Suprapubic skin (tissue), 4 donors: ENCODE measurements around the gene SNX22. TPM values are rescaled to one million over a fixed set of nuclear protein-coding genes. Genes with fewer than 3 reads are reported as not detected.
"Not testable (repeated sequence)": the region's sequence is repeated elsewhere in the genome, so short reads cannot be mapped to it uniquely, and the experiment has no call there.

Experiments used
- DNase-seq, 2 donors: peaks; one replicate each; pipeline ENCODE4 v3.0.0-alpha.2; 2019; ENCODE audit warnings: low spot score in 2 of 2
- H3K27ac ChIP-seq: fragments of 200-600 bp; sonication (generic); one replicate; pipeline ENCODE4 v1.5.1; 2019
- H3K27me3 ChIP-seq: fragments of 200-600 bp; sonication (generic); one replicate; pipeline ENCODE4 v1.5.1; 2019
- H3K36me3 ChIP-seq: fragments of 200-600 bp; sonication (generic); one replicate; pipeline ENCODE4 v1.5.1; 2019
- H3K4me1 ChIP-seq: fragments of 200-600 bp; sonication (generic); one replicate; pipeline ENCODE4 v1.5.1; 2019
- H3K4me3 ChIP-seq: fragments of 200-600 bp; sonication (generic); one replicate; pipeline ENCODE4 v1.5.1; 2019; ENCODE audit warnings: mild to moderate bottlenecking
- H3K9me3 ChIP-seq: fragments of 200-600 bp; sonication (generic); one replicate; pipeline ENCODE4 v1.5.1; 2019
- EP300 ChIP-seq: sonication (generic); formaldehyde crosslinking; IDR thresholded peaks from one replicate; pipeline ENCODE4 v1.6.1; 2017; ENCODE audit warnings: antibody characterized with exemption
- POLR2A ChIP-seq, 2 donors: fragments of 450-650 bp; IDR thresholded peaks; one replicate each; pipeline ENCODE4 v1.6.1; 2017; ENCODE audit warnings: antibody characterized with exemption in 2 of 2, mild to moderate bottlenecking in 2 of 2, moderate library complexity in 2 of 2
- POLR2AphosphoS5 ChIP-seq, 3 donors: sonication (generic); formaldehyde crosslinking; IDR thresholded peaks; one replicate each; pipeline ENCODE4 v1.6.1; 2017; ENCODE audit warnings: antibody characterized with exemption in 3 of 3
- WGBS: methylation state at CpG from one replicate; pipeline ENCODE4 v1.1.5; 2018; 5-methylcytosine and 5-hydroxymethylcytosine counted together
- total RNA-seq, 4 donors: library from RNA; depleted of rRNA; stranded (reverse); fragments of >200 nt; gene quantifications; one replicate each; pipeline ENCODE4 v1.1.0, GENCODE V29; 2016
- TF ChIP-seq, protein P1 (sequence below), 2 donors: fragments of 200-600 bp in 1 of 2; fragments of 450-650 bp in 1 of 2; sonication (generic) in 1 of 2; IDR thresholded peaks; one replicate each; pipeline ENCODE4 v1.5.1; 2016 to 2019; ENCODE audit warnings: antibody characterized with exemption in 2 of 2, mild to moderate bottlenecking in 1 of 2, moderate library complexity in 1 of 2

The SNX22 gene
- total RNA-seq, 4 donors from 2014 or later, result 0.19 to 0.80 (median 0.64) TPM; not detected in 1

DNA sequence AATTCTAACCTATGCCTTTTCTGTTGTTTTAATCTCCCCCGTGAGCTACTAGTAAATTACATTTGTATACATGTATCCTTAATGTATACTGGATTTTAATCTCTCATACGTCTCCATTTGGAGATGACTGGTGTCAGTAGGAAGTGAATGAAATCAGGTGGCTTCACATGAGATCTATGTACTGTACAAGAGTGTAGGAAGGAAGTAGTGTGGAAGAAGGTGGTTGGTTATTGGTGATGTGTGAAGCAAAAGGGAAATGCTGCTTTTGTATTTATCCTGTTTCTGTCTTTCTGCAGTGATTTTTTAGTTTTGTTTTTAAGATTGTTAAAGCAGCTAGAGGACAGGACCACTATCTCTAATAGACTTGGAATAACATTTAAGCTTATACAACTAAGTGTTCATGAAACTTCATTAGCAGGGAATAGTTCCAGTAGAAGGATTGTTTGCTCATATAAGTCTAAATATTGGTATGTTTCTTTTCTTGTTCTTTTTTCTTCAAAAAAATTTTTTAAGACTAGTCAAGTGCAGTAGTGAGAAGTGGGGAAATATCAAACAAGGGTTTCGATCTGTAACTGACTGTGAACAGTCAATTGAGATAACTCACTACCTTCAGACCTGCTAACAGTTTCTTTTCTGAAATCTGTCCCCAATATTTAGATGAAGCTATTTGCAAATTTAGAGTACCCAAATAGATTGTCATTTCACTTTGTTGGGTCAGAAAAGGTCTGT lies 40.4 kb upstream of the SNX22 start:
- TF ChIP-seq POLR2AphosphoS5 (IDR thresholded peaks at IDR 0.05) (no peak), POLR2A (IDR thresholded peaks at IDR 0.05) (no peak), EP300 (no peak)
- TF ChIP-seq, protein P1, sequence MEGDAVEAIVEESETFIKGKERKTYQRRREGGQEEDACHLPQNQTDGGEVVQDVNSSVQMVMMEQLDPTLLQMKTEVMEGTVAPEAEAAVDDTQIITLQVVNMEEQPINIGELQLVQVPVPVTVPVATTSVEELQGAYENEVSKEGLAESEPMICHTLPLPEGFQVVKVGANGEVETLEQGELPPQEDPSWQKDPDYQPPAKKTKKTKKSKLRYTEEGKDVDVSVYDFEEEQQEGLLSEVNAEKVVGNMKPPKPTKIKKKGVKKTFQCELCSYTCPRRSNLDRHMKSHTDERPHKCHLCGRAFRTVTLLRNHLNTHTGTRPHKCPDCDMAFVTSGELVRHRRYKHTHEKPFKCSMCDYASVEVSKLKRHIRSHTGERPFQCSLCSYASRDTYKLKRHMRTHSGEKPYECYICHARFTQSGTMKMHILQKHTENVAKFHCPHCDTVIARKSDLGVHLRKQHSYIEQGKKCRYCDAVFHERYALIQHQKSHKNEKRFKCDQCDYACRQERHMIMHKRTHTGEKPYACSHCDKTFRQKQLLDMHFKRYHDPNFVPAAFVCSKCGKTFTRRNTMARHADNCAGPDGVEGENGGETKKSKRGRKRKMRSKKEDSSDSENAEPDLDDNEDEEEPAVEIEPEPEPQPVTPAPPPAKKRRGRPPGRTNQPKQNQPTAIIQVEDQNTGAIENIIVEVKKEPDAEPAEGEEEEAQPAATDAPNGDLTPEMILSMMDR (IDR thresholded peaks at IDR 0.05), result no peak
- DNase-seq, result no peak
- WGBS, result 81% methylated on average over 3 of the region's 3 CpGs
- Histone ChIP-seq H3K27me3 (no peaks in the 10 kb centered on the region), H3K4me3 (no peak overlapping the region), H3K36me3 (peaks cover 32% of the 10 kb centered on the region), H3K9me3 (no peaks in the 10 kb centered on the region), H3K27ac (no peak overlapping the region), H3K4me1 (peaks cover 25% of the 10 kb centered on the region)

- no peaks in the 10 kb centered on the region for H3K9me3 ChIP-seq
- no peak overlapping the region for H3K4me3 ChIP-seq
- TF ChIP-seq, protein P1 (IDR thresholded peaks at IDR 0.05), result no peak
- no peak for TF ChIP-seq POLR2A (IDR thresholded peaks at IDR 0.05)
- TF ChIP-seq POLR2AphosphoS5 (IDR thresholded peaks at IDR 0.05), result no peak
- no peak for TF ChIP-seq EP300
- 59% methylated on average over 3 of the region's 3 CpGs for WGBS
- peaks cover 38% of the 10 kb centered on the region for H3K36me3 ChIP-seq
- no peak for DNase-seq
- H3K4me1 ChIP-seq, result peaks cover 19% of the 10 kb centered on the region
- H3K27me3 ChIP-seq, result no peaks in the 10 kb centered on the region
- no peak overlapping the region for H3K27ac ChIP-seq
Observed at GRCh38 chr15:64111679-64112050, 39.9 kb upstream of the SNX22 start.

DNA sequence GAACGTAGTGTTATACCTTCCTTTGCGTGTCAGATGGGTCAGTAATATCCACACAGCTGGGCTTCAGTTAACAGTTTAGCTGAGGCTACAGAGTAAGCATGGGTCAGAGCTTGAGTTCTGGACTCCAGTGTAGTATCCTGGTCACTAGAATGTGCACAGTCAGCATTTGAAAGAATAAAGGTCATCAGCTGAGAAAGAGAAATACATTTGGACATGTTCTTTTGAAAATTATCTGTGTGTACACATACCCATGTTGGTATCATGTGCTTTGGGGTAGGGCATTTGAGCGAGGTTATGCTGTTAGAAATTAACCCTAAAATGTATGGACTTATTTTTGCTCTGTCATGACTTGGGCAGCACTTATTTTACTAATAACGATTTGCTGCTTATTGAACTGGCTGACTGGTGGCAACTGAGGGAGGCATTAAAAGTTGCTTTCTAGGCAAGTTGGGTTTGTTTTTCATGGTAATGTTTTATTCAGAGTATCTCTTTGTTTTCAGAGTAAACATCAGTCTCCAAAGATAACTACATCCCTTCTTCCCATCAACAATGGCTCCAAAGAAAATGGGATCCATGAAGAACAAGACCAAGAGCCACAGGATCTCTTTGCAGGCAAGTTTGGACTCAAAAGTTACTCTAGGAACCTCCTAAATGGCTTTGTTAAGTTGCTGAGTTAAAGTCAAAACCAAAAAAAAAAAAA lies 39.3 kb upstream of the SNX22 start:
- no peak overlapping the region for H3K27ac ChIP-seq
- H3K9me3 ChIP-seq, result no peaks in the 10 kb centered on the region
- H3K36me3 ChIP-seq, result peaks cover 43% of the 10 kb centered on the region
- DNase-seq, result no peak
- TF ChIP-seq, protein P1 (IDR thresholded peaks at IDR 0.05), result no peak
- no peak for TF ChIP-seq POLR2AphosphoS5 (IDR thresholded peaks at IDR 0.05)
- TF ChIP-seq POLR2A (IDR thresholded peaks at IDR 0.05), result no peak
- no peak for TF ChIP-seq EP300
- H3K4me3 ChIP-seq, result no peak overlapping the region
- H3K4me1 ChIP-seq, result peaks cover 14% of the 10 kb centered on the region
- WGBS, result 71% methylated on average over 4 of the region's 4 CpGs
- no peaks in the 10 kb centered on the region for H3K27me3 ChIP-seq

DNA sequence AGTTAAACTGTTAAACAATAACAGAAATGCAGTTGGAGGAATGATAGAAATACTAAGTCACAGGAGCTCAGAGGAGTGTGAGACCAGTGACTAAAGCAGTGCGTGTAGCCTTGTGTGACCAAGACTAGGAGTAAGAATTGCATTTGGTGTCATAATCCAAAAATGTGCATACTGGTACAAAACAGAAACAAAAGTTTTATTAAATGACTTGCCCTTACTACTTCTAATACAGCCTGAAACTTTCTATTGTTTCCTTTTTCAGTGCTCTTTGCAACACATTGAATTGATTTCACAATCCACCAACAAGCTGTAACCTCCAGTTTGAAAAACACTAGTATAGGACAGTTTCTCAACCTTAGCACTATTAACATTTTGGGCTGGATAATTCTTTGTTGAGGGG lies 38.6 kb upstream of the SNX22 start:
- 83% methylated on average over 1 of the region's 1 CpG for WGBS
- Histone ChIP-seq H3K27ac (no peak overlapping the region), H3K27me3 (no peaks in the 10 kb centered on the region), H3K36me3 (peaks cover 50% of the 10 kb centered on the region), H3K4me3 (no peak overlapping the region), H3K4me1 (peaks cover 8% of the 10 kb centered on the region), H3K9me3 (no peaks in the 10 kb centered on the region)
- no peak for TF ChIP-seq POLR2A (IDR thresholded peaks at IDR 0.05)
- TF ChIP-seq, protein P1 (IDR thresholded peaks at IDR 0.05), result no peak
- no peak for TF ChIP-seq POLR2AphosphoS5 (IDR thresholded peaks at IDR 0.05)
- TF ChIP-seq EP300, result no peak
- no peak for DNase-seq

DNA sequence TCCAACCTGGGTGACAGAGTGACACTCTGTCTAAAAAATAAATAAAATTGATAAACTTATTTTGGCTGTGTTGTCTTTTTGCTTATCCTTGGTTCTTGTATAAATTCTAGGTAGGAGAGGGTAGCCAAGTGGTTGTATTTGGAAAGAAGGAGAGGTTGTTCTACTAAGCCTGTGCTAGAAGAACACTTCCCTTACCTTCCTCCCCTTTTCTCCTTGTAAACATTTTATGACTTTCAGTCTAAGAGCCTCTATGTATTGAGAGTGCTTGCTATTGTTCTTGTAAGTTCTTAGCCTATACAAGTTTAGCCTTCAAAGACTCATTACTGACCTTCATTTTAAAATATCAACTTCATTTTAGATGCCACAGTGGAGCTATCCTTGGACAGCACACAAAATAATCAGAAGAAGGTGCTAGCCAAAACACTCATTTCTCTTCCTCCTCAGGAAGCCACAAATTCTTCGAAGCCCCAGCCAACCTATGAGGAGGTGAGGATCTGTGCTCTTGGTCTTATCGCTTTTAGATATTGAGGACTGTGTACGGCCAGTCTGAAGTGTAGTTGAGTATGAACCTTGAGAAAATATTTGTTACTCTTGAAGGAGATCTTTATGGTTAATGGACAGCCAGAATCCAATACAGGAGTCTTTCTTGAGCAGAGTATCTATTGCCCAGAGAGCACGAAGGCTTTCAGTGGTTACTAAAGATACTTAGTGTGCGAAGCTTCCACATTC lies 33.6 kb upstream of the SNX22 start:
- no peaks in the 10 kb centered on the region for H3K9me3 ChIP-seq
- no peak overlapping the region for H3K27ac ChIP-seq
- TF ChIP-seq, protein P1 (IDR thresholded peaks at IDR 0.05), result no peak
- TF ChIP-seq EP300 (no peak), POLR2AphosphoS5 (IDR thresholded peaks at IDR 0.05) (no peak), POLR2A (IDR thresholded peaks at IDR 0.05) (no peak)
- peaks cover 96% of the 10 kb centered on the region for H3K36me3 ChIP-seq
- no peaks in the 10 kb centered on the region for H3K4me1 ChIP-seq
- H3K27me3 ChIP-seq, result no peaks in the 10 kb centered on the region
- no peak for DNase-seq
- WGBS, result 94% methylated on average over 5 of the region's 5 CpGs
- no peak overlapping the region for H3K4me3 ChIP-seq

DNA sequence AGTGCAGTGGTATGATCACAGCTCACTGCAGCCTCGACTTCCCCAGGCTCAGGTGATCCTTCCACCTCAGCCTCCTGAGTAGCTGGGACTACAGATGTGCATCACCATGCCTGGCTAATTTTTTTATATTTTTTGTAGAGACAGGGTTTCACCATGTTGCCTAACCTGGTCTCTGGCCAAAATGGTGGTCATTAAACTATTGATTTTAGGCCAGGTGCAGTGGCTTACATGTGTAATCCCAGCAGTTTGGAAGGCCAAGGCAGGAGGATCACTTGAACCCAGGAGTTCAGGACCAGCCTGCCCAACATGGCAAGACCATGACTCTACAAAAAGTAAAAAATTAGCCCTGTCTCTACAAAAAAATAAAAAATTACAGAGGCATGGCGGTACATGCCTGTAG lies 31.2 kb upstream of the SNX22 start:
- not testable (repeated sequence) for H3K9me3 ChIP-seq, H3K27me3 ChIP-seq, H3K4me3 ChIP-seq, H3K27ac ChIP-seq, DNase-seq, H3K4me1 ChIP-seq
- H3K36me3 ChIP-seq, result peaks cover 95% of the 10 kb centered on the region
- WGBS, result 100% methylated on average over 2 of the region's 2 CpGs
